ENCODE results near the gene NCR3LG1. TPM values are rescaled to one million over a fixed set of nuclear protein-coding genes. Genes with fewer than 3 reads are reported as not detected.

The NCR3LG1 gene
- total and polyA plus RNA-seq, 9 of the 15 experiments (the other 6 are each of a cell fraction or from before 2014, with no cell fraction given): 4.1 to 39.8 (median 25.1) TPM

DNA sequence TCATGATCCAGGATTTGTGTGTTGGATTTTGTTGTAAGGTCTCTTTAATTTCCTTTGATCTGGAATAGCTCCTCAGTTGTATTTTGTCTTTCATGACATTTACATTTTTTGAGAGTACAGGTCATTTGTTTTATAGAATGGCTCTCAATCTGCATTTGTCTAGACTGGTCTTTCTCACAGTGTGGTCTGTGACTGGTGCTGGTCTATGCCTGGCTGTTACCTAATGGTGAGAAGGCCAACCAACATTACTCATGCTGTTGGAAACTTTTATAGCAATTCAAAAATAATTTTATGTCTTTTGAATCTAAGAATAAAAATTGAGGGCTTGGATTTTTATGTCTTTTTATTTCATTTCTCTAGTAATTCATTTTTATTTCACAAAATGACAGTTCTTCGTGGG is 3.9 kb upstream of the NCR3LG1 start:
- no peaks in the 10 kb centered on the region for H3K9me1 ChIP-seq (ENCODE audit: control insufficient read depth, insufficient read depth, low read length)
- ChIA-PET CTCF (ENCODE audit: low intra/inter-chr PET ratio) (no interaction called here), POLR2A (interaction anchor here (0.7 kb wide), 1 partner anchor 19 kb away, joined by 3 read pairs; no protein-coding TSS in a partner anchor)
- peaks cover 5% of the 10 kb centered on the region; the same call in 2 of the 3 replicates for H3K79me2 ChIP-seq (ENCODE audit: control insufficient read depth, insufficient read depth, low read length)
- DNase-seq (ENCODE audit: extremely low read depth in 1 of 4, low spot score in 3 of 4) (no peak), ATAC-seq (no peak), FAIRE-seq (no peak)
- WGBS (ENCODE audit: insufficient coverage, low coverage, missing lambda C conversion rate): 10% methylated on average over 1 of the region's 1 CpG
- H3K36me3 ChIP-seq (ENCODE audit: control insufficient read depth, insufficient read depth, low read length): no peaks in the 10 kb centered on the region
- no peak overlapping the region for H2AFZ ChIP-seq (ENCODE audit: low read depth, low read length)
- H3K27me3 ChIP-seq (ENCODE audit: control insufficient read depth in 2 of 2, insufficient read depth in 2 of 2, low read length in 2 of 2): no peaks in the 10 kb centered on the region
- H3K4me3 ChIP-seq: no peak overlapping the region
- no TSS peak for BruUV-seq (replicated peaks)
- intact Hi-C loops (cut with micrococcal nuclease) (no loop called here), in situ Hi-C loops (cut with MboI) (no loop called here)
- no peak overlapping the region for H3K27ac ChIP-seq (ENCODE audit: extremely low read depth, low read depth, low read length)
- no peak overlapping the region for H3K4me2 ChIP-seq (ENCODE audit: insufficient read depth, low read length)
- no peaks in the 10 kb centered on the region for H4K20me1 ChIP-seq (replicated peaks; ENCODE audit: control insufficient read depth, insufficient read depth, low read length)
- H3K9me3 ChIP-seq (replicated peaks; ENCODE audit: control insufficient read depth, insufficient read depth, low read depth, low read length): no peaks in the 10 kb centered on the region
- no peak overlapping the region for H3K9ac ChIP-seq (ENCODE audit: insufficient read depth in 1 of 2, low read depth in 2 of 2, low read length in 2 of 2)
- H3K4me1 ChIP-seq (replicated peaks in 1 of 2; ENCODE audit: control insufficient read depth in 2 of 2, insufficient read depth in 2 of 2, low read length in 2 of 2): peaks cover 4 to 13% of the 10 kb centered on the region in 2 experiments; a peak in 4 of 5 replicates
- TF ChIP-seq ADNP (tag; IDR thresholded peaks at IDR 0.05): no peak
- TF ChIP-seq, protein P1, sequence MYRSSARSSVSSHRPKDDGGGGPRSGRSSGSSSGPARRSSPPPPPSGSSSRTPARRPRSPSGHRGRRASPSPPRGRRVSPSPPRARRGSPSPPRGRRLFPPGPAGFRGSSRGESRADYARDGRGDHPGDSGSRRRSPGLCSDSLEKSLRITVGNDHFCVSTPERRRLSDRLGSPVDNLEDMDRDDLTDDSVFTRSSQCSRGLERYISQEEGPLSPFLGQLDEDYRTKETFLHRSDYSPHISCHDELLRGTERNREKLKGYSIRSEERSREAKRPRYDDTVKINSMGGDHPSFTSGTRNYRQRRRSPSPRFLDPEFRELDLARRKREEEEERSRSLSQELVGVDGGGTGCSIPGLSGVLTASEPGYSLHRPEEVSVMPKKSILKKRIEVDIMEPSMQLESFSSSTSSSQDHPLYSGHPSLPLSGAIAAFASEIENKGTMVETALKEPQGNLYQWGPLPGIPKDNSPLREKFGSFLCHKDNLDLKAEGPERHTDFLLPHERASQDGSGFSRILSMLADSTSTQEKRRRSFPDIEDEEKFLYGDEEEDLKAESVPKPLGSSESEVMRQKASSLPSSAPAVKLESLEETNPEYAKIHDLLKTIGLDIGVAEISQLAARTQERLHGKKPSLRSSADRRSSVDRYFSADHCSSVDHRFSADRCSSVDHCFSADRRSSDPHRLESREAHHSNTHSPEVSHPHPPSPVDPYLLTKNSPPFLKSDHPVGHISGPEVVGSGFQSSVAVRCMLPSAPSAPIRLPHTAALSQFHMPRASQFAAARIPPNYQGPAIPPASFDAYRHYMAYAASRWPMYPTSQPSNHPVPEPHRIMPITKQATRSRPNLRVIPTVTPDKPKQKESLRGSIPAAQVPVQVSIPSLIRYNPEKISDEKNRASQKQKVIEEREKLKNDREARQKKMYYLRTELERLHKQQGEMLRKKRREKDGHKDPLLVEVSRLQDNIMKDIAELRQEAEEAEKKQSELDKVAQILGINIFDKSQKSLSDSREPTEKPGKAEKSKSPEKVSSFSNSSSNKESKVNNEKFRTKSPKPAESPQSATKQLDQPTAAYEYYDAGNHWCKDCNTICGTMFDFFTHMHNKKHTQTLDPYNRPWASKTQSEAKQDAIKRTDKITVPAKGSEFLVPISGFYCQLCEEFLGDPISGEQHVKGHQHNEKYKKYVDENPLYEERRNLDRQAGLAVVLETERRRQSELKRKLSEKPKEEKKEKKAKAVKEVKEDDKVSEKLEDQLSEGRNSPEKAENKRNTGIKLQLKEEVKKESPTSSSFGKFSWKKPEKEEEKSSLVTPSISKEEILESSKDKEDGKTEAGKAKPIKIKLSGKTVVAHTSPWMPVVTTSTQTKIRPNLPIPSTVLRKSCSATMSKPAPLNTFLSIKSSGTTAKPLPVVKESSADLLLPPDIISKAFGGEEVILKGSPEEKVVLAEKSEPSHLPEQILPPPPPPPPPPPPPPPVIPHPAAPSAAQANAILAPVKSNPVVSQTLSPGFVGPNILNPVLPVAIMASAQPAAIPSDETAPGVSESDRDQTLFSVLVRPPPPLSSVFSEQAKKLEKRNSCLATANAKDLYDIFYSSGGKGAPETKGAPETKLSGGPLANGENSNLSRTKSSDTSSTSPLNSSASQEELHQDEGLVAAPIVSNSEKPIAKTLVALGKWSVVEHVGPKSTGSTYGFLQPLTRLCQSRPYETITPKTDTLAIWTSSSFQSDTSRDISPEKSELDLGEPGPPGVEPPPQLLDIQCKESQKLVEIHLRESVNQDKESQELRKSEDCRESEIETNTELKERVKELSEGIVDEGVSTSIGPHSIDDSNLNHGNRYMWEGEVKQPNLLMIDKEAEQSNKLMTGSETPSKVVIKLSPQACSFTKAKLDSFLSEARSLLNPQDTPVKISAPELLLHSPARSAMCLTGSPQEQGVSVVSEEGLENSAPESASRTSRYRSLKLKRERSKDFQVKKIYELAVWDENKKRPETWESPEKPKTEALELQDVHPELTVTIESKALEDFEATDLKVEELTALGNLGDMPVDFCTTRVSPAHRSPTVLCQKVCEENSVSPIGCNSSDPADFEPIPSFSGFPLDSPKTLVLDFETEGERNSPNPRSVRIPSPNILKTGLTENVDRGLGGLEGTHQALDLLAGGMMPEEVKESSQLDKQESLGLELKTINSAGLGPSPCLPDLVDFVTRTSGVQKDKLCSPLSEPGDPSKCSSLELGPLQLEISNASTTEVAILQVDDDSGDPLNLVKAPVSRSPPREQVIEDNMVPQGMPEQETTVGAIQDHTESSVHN (IDR thresholded peaks at IDR 0.05; ENCODE audit: borderline replicate concordance in 1 of 2, low read depth in 1 of 2): no peak
- no peak for TF ChIP-seq GABPB2 (CRISPR knock-in tag; conservative IDR thresholded peaks at IDR 0.05)
- TF ChIP-seq POLR2H (tag; IDR thresholded peaks at IDR 0.05; ENCODE audit: low read depth): no peak
- TF ChIP-seq, protein P2, sequence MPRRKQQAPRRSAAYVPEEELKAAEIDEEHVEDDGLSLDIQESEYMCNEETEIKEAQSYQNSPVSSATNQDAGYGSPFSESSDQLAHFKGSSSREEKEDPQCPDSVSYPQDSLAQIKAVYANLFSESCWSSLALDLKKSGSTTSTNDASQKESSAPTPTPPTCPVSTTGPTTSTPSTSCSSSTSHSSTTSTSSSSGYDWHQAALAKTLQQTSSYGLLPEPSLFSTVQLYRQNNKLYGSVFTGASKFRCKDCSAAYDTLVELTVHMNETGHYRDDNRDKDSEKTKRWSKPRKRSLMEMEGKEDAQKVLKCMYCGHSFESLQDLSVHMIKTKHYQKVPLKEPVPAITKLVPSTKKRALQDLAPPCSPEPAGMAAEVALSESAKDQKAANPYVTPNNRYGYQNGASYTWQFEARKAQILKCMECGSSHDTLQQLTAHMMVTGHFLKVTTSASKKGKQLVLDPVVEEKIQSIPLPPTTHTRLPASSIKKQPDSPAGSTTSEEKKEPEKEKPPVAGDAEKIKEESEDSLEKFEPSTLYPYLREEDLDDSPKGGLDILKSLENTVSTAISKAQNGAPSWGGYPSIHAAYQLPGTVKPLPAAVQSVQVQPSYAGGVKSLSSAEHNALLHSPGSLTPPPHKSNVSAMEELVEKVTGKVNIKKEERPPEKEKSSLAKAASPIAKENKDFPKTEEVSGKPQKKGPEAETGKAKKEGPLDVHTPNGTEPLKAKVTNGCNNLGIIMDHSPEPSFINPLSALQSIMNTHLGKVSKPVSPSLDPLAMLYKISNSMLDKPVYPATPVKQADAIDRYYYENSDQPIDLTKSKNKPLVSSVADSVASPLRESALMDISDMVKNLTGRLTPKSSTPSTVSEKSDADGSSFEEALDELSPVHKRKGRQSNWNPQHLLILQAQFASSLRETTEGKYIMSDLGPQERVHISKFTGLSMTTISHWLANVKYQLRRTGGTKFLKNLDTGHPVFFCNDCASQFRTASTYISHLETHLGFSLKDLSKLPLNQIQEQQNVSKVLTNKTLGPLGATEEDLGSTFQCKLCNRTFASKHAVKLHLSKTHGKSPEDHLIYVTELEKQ (CRISPR knock-in tag; IDR thresholded peaks at IDR 0.05): no peak
- TF ChIP-seq, protein P3, sequence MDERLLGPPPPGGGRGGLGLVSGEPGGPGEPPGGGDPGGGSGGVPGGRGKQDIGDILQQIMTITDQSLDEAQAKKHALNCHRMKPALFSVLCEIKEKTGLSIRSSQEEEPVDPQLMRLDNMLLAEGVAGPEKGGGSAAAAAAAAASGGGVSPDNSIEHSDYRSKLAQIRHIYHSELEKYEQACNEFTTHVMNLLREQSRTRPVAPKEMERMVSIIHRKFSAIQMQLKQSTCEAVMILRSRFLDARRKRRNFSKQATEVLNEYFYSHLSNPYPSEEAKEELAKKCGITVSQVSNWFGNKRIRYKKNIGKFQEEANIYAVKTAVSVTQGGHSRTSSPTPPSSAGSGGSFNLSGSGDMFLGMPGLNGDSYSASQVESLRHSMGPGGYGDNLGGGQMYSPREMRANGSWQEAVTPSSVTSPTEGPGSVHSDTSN (CRISPR knock-in tag; IDR thresholded peaks at IDR 0.05; ENCODE audit: low read depth): no peak
- TF ChIP-seq, protein P3 (tag; conservative IDR thresholded peaks at IDR 0.05; ENCODE audit: low read depth): no peak

Data from K562 (cell line).